ENCODE results near the gene C1RL.

Gene C1RL

GRCh38 chr12:7073946-7074345 is 35.1 kb downstream of the C1RL start:
- H3K4me3 ChIP-seq (ENCODE audit: low read depth, low read length): no peak overlapping the region
- no peak for TF ChIP-seq CTCF (IDR thresholded peaks at IDR 0.05; ENCODE audit: low read depth, low read length, missing control alignments)
- DNase-seq (ENCODE audit: low read depth): no peak

GRCh38 chr12:7072554-7072953 is 36.5 kb downstream of the C1RL start:
- H3K4me3 ChIP-seq (ENCODE audit: low read depth, low read length): no peak overlapping the region
- no peak for TF ChIP-seq CTCF (IDR thresholded peaks at IDR 0.05; ENCODE audit: low read depth, low read length, missing control alignments)
- no peak for DNase-seq (ENCODE audit: low read depth)

GRCh38 chr12:7072035-7072434 is 37.0 kb downstream of the C1RL start:
- no peak overlapping the region for H3K4me3 ChIP-seq (ENCODE audit: low read depth, low read length)
- TF ChIP-seq CTCF (IDR thresholded peaks at IDR 0.05; ENCODE audit: low read depth, low read length, missing control alignments): no peak
- no peak for DNase-seq (ENCODE audit: low read depth)

- TF ChIP-seq CTCF (IDR thresholded peaks at IDR 0.05; ENCODE audit: low read depth, low read length, missing control alignments): no peak
- no peak for DNase-seq (ENCODE audit: low read depth)
- H3K4me3 ChIP-seq (ENCODE audit: low read depth, low read length): no peak overlapping the region
Measured at GRCh38 chr12:7069386-7069785, 39.6 kb downstream of the C1RL start.

- TF ChIP-seq CTCF (IDR thresholded peaks at IDR 0.05; ENCODE audit: low read depth, low read length, missing control alignments): no peak
Measured at GRCh38 chr12:7068994-7069346, 40.0 kb downstream of the C1RL start.

GRCh38 chr12:7068240-7068993 is 40.6 kb downstream of the C1RL start:
- DNase-seq (ENCODE audit: low read depth): no peak
- TF ChIP-seq CTCF (IDR thresholded peaks at IDR 0.05; ENCODE audit: low read depth, low read length, missing control alignments): no peak
- H3K4me3 ChIP-seq (ENCODE audit: low read depth, low read length): no peak overlapping the region

More at GRCh38 chr12:7068994-7069346, 40.0 kb downstream of the C1RL start:
- no peak for DNase-seq (ENCODE audit: low read depth)
- H3K4me3 ChIP-seq (ENCODE audit: low read depth, low read length): no peak overlapping the region

GRCh38 chr12:7067096-7067495 is 41.9 kb downstream of the C1RL start:
- DNase-seq (ENCODE audit: low read depth): no peak
- H3K4me3 ChIP-seq (ENCODE audit: low read depth, low read length): no peak overlapping the region
- no peak for TF ChIP-seq CTCF (IDR thresholded peaks at IDR 0.05; ENCODE audit: low read depth, low read length, missing control alignments)

Data from GM12864 (cell line).